KMS-11 (cell line): Measurements from ENCODE around the gene PRC1.
A peak's percentile ranks its signal among the peaks of the same experiment; 100 is the strongest.

Experiments
- H2AFZ ChIP-seq: fragments of 200-600 bp; sonication (generic); 2 replicates; pipeline ENCODE4 v1.6.1; 2016; ENCODE audit warnings: antibody characterized with exemption, mixed run types, low read depth
- H3K27ac ChIP-seq: fragments of 200-600 bp; sonication (generic); 2 replicates; pipeline ENCODE4 v1.6.1; 2016; ENCODE audit warnings: mild to moderate bottlenecking, mixed run types
- H3K27me3 ChIP-seq: fragments of 200-600 bp; sonication (generic); 2 replicates; pipeline ENCODE4 v1.6.1; 2017; ENCODE audit warnings: mild to moderate bottlenecking, low read depth, mixed run types, moderate library complexity; ENCODE audit not compliant: insufficient read depth
- H3K36me3 ChIP-seq: fragments of 200-600 bp; sonication (generic); 2 replicates; pipeline ENCODE4 v1.6.1; 2017; ENCODE audit warnings: mild to moderate bottlenecking, mixed run types; ENCODE audit not compliant: insufficient read depth
- H3K4me1 ChIP-seq: fragments of 200-600 bp; sonication (generic); 2 replicates; pipeline ENCODE4 v1.6.1; 2016; ENCODE audit warnings: mild to moderate bottlenecking, low read depth, mixed run types; ENCODE audit not compliant: poor library complexity, severe bottlenecking
- H3K4me2 ChIP-seq: fragments of 200-600 bp; sonication (generic); 2 replicates; pipeline ENCODE4 v1.7.0; 2016; ENCODE audit warnings: mild to moderate bottlenecking, mixed run types
- H3K4me3 ChIP-seq: fragments of 200-600 bp; sonication (generic); IDR thresholded peaks from 2 replicates; pipeline ENCODE4 v1.6.1; 2017; ENCODE audit warnings: low read depth, low read length, mixed read lengths; ENCODE audit not compliant: insufficient read depth
- H3K79me2 ChIP-seq: fragments of 200-600 bp; sonication (generic); 2 replicates; pipeline ENCODE4 v1.6.1; 2016; ENCODE audit warnings: low read depth, mixed run types; ENCODE audit not compliant: insufficient read depth
- H3K9ac ChIP-seq: fragments of 200-600 bp; sonication (generic); 2 replicates; pipeline ENCODE4 v1.6.1; 2016; ENCODE audit warnings: mild to moderate bottlenecking, mixed run types
- H4K20me1 ChIP-seq: fragments of 200-600 bp; sonication (generic); 2 replicates; pipeline ENCODE4 v1.6.1; 2016; ENCODE audit warnings: mild to moderate bottlenecking, mixed run types; ENCODE audit not compliant: insufficient read depth
- TF ChIP-seq, protein P1 (sequence below): fragments of 200-600 bp; sonication (generic); conservative IDR thresholded peaks from 2 replicates; pipeline ENCODE4 v1.6.1; 2017; ENCODE audit warnings: low read depth, mild to moderate bottlenecking, antibody characterized with exemption, low read length, moderate library complexity, mixed read lengths

The PRC1 gene

DNA sequence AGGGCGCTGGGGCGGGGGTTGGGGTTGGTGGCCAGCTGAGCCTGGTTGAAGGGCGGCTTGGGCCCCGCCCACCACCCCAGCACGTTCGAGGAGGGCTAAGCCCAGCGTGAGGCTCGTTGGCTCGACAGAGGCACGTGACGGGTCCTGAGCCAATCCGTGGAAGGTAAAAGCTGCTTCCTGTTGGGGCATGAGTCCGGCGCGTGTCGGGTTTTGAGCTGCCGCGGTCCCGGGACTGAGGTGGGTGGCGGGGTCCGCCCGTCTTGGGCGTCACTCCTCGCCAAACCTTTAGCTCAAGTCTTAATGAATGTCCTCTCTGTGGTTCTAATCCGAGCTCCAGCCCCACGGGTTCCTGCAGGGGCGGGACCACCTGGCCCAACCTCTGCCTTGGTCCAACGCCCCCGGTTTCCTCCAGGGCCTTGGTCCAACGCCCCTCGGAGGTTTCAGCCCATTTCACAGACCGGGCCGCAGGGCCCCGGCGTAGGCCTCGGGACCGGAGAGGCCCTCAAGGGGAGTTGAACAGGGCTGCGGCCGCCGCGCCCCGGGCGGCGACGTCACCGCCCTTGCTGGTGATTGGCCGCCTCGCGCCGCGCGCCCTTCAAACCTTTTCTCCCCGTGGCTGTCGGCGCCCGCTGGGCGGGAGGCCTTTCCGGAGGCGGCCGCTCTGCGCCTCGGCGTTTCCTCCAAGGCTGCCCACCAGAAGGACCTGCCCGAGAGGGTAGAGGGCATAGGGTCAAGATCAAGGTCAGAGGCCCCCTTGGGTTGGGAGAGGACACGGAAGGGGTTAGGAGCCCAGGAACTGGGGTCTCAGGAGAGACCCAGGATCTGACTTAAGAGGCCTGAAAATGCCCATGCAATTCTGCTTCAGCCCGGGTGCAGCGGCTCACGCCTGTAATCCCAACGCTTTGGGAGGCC, 39.4 kb downstream of the PRC1 start, which contains the start of gene RCCD1:
Gene RCCD1 (plus strand): TSS at position 173 of the 912 bp plus-strand sequence. CDS start 1,851 bp downstream, outside the sequence.
- peak within 1 kb of the TSS; percentile 99 for H3K9ac ChIP-seq
- peaks cover 3% of the 10 kb centered on the region for H3K4me1 ChIP-seq
- H3K79me2 ChIP-seq = peaks cover 15% of the 10 kb centered on the region; the same call in 1 of the 2 replicates
- no peaks in the 10 kb centered on the region for H3K36me3 ChIP-seq
- TF ChIP-seq, protein P1, sequence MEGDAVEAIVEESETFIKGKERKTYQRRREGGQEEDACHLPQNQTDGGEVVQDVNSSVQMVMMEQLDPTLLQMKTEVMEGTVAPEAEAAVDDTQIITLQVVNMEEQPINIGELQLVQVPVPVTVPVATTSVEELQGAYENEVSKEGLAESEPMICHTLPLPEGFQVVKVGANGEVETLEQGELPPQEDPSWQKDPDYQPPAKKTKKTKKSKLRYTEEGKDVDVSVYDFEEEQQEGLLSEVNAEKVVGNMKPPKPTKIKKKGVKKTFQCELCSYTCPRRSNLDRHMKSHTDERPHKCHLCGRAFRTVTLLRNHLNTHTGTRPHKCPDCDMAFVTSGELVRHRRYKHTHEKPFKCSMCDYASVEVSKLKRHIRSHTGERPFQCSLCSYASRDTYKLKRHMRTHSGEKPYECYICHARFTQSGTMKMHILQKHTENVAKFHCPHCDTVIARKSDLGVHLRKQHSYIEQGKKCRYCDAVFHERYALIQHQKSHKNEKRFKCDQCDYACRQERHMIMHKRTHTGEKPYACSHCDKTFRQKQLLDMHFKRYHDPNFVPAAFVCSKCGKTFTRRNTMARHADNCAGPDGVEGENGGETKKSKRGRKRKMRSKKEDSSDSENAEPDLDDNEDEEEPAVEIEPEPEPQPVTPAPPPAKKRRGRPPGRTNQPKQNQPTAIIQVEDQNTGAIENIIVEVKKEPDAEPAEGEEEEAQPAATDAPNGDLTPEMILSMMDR = no peak
- H3K27ac ChIP-seq = peak within 1 kb of the TSS; percentile 99
- peak within 1 kb of the TSS; percentile 94 for H3K4me2 ChIP-seq
- peak within 1 kb of the TSS; percentile 64 for H2AFZ ChIP-seq
- no peaks in the 10 kb centered on the region for H4K20me1 ChIP-seq
- H3K27me3 ChIP-seq = no peaks in the 10 kb centered on the region
- no peak within 1 kb of the TSS for H3K4me3 ChIP-seq

DNA sequence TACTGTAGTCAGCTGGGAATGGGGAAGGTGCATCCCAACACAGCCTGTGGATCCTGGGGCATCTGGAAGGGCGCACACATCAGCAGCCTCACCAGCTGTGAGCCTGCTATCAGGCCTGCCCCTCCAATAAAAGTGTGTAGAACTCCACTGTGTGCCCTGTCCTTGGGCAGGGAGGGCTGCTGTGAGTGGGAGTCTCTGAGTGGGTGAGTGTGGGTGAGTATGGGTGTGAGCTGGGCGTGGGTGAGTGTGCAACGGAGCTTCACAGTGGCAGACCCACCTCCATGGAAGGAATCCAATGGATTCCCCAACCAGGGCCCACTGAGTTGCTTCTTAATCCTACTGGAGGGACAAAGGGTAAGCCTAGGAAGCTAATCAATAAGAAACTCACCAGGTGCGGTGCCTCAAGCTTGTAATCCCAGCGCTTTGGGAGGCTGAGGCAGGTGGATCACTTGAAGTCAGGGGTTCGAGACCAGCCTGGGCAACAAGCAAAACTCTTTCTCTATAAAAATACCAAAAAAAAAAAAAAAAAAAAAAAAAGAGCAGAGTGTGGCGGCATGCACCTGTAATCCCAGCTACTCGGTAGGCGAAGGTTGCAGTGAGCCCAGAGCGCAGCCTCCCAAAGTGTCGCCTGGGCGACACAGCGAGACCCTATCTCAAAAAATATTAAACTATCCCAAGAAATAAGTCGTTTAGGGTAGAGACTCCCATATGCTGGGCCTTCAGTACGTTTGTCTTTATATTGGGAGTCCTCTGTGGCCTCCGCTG, 40.2 kb downstream of the PRC1 start:
- Histone ChIP-seq H3K4me3 (no peak overlapping the region), H3K27ac (peak overlapping the region; percentile 99; the same call in 1 of the 2 replicates), H3K4me2 (peak overlapping the region; percentile 94), H3K36me3 (no peaks in the 10 kb centered on the region), H3K79me2 (peaks cover 15% of the 10 kb centered on the region; the same call in 1 of the 2 replicates), H3K4me1 (peaks cover 3% of the 10 kb centered on the region), H2AFZ (no peak overlapping the region), H4K20me1 (no peaks in the 10 kb centered on the region), H3K27me3 (no peaks in the 10 kb centered on the region), H3K9ac (peak overlapping the region; percentile 99)
- TF ChIP-seq, protein P1 = no peak

DNA sequence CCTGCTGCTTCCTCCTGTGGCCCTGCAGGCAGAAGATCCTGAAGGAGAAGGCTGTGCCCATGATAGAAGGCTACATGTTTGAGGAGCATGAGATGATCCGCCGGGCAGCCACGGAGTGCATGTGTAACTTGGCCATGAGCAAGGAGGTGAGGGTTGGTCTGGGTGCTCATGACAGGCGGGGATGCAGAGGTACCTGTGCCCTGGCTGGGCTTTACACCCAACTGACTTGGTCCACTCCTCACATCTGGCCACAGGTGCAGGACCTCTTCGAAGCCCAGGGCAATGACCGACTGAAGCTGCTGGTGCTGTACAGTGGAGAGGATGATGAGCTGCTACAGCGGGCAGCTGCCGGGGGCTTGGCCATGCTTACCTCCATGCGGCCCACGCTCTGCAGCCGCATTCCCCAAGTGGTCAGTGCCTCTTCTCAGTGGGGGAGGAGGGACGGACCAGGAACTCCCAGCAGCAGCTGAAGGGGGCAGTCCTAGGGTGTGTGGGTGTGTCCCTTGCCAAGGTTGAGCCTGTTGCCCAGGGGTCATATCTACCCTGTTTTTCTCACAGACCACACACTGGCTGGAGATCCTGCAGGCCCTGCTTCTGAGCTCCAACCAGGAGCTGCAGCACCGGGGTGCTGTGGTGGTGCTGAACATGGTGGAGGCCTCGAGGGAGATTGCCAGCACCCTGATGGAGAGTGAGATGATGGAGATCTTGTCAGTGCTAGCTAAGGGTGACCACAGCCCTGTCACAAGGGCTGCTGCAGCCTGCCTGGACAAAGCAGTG, 41.2 kb downstream of the PRC1 start:
- Histone ChIP-seq H3K4me2 (no peak overlapping the region), H3K27me3 (no peaks in the 10 kb centered on the region), H3K4me3 (no peak overlapping the region), H3K79me2 (peaks cover 15% of the 10 kb centered on the region; the same call in 1 of the 2 replicates), H4K20me1 (no peaks in the 10 kb centered on the region), H3K9ac (no peak overlapping the region), H3K27ac (no peak overlapping the region), H2AFZ (no peak overlapping the region), H3K36me3 (no peaks in the 10 kb centered on the region), H3K4me1 (peaks cover 3% of the 10 kb centered on the region)
- TF ChIP-seq, protein P1 = no peak

DNA sequence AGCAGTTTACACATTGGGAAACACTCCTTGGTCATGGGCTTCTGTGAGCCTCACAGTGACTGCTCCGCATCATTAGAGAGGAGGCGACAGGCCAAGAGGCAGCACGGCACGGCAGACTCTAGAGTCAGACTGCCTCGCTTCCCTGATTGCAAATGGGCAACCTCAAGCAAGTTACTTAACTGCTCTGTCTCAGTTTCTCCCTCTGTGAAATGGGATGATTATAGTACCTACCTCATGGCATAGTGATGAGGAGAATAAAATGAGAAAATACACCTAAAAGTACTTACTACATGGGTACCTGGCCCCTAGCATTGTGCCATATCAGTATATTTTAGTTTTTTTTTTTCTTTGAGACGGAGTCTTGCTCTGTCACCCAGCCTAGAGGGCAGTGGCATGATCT, 43.7 kb downstream of the PRC1 start:
- no peaks in the 10 kb centered on the region for H3K27me3 ChIP-seq
- TF ChIP-seq, protein P1 = no peak
- no peak overlapping the region for H3K9ac ChIP-seq
- no peaks in the 10 kb centered on the region for H4K20me1 ChIP-seq
- H3K4me2 ChIP-seq = no peak overlapping the region
- no peak overlapping the region for H3K27ac ChIP-seq
- H3K4me3 ChIP-seq = no peak overlapping the region
- H3K36me3 ChIP-seq = no peaks in the 10 kb centered on the region
- no peak overlapping the region for H2AFZ ChIP-seq
- H3K79me2 ChIP-seq = peaks cover under 1% of the 10 kb centered on the region; the same call in 1 of the 2 replicates
- H3K4me1 ChIP-seq = peaks cover 3% of the 10 kb centered on the region
